Measurements from ENCODE around the gene RADX.

DNA sequence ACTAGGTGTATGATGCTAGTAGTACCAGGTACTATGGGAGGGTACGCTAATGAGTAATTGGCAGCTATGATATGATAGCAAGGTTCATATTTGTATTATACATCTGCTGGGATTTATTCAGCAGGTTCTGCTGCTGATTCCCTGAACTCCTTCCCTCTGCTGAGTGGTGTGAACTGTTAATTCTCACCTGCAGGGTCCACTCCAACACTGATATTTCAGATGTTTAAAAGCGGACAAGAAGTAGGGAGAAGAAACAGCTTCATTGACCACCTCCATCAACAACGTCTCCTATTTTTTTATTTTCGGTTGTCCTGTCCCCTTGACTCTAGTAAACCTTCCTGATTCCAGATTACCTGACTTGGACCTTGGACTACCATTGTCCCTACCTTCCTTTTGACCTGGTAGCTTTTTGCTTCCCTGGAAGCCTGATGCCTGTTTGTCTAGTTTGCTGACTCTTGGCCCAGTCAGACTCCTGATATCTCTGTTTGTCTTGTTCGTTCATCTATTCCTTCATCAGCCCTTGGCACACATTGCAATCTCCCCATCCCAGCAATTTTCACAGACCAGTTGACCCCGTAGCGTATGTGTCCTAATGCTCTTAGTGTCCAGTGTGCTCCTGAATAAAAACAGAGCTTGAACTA is 80.8 kb downstream of the RADX start:
- TF ChIP-seq, protein P1, sequence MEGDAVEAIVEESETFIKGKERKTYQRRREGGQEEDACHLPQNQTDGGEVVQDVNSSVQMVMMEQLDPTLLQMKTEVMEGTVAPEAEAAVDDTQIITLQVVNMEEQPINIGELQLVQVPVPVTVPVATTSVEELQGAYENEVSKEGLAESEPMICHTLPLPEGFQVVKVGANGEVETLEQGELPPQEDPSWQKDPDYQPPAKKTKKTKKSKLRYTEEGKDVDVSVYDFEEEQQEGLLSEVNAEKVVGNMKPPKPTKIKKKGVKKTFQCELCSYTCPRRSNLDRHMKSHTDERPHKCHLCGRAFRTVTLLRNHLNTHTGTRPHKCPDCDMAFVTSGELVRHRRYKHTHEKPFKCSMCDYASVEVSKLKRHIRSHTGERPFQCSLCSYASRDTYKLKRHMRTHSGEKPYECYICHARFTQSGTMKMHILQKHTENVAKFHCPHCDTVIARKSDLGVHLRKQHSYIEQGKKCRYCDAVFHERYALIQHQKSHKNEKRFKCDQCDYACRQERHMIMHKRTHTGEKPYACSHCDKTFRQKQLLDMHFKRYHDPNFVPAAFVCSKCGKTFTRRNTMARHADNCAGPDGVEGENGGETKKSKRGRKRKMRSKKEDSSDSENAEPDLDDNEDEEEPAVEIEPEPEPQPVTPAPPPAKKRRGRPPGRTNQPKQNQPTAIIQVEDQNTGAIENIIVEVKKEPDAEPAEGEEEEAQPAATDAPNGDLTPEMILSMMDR (IDR thresholded peaks at IDR 0.05; ENCODE audit: borderline replicate concordance, extremely low read depth, low read length, poor library complexity, severe bottlenecking): no peak
- TF ChIP-seq EZH2 (IDR thresholded peaks at IDR 0.05; ENCODE audit: borderline replicate concordance, low read depth, low read length, severe bottlenecking): no peak

Data from DND-41 (cell line).